Ishikawa (cell line): Measurements from ENCODE around the gene ELAVL1.

Experiments used
- CEBPB ChIP-seq: IDR thresholded peaks from 2 replicates; pipeline ENCODE4 v1.6.1; 2012
- CREB1 ChIP-seq: IDR thresholded peaks from 2 replicates; pipeline ENCODE4 v1.6.1; 2012; ENCODE audit warnings: low read depth
- EGR1 ChIP-seq: IDR thresholded peaks from 2 replicates; pipeline ENCODE4 v1.6.1; 2012
- EP300 ChIP-seq: IDR thresholded peaks from 2 replicates; pipeline ENCODE4 v1.6.1; 2012; ENCODE audit warnings: borderline replicate concordance
- FOXM1 ChIP-seq: IDR thresholded peaks from 2 replicates; pipeline ENCODE4 v1.6.1; 2012; ENCODE audit warnings: low read depth, borderline replicate concordance
- MAX ChIP-seq: IDR thresholded peaks from 2 replicates; pipeline ENCODE4 v1.6.1; 2012
- NFIC ChIP-seq: IDR thresholded peaks from 2 replicates; pipeline ENCODE4 v1.6.1; 2012
- RAD21 ChIP-seq: IDR thresholded peaks from 2 replicates; pipeline ENCODE4 v1.6.1; 2012; ENCODE audit warnings: low read depth
- TAF1 ChIP-seq: IDR thresholded peaks from 2 replicates; pipeline ENCODE4 v1.6.1; 2012; ENCODE audit warnings: low read depth, mild to moderate bottlenecking
- TCF12 ChIP-seq: IDR thresholded peaks from 2 replicates; pipeline ENCODE4 v1.6.1; 2012; ENCODE audit warnings: low read depth
- TEAD4 ChIP-seq: IDR thresholded peaks from 2 replicates; pipeline ENCODE4 v1.6.1; 2012
- USF1 ChIP-seq: IDR thresholded peaks from 2 replicates; pipeline ENCODE4 v1.6.1; 2012
- YY1 ChIP-seq: IDR thresholded peaks from 2 replicates; pipeline ENCODE4 v1.6.1; 2012; ENCODE audit warnings: low read depth
- ZBTB7A ChIP-seq: IDR thresholded peaks from 2 replicates; pipeline ENCODE4 v1.6.1; 2012; ENCODE audit warnings: low read depth
- TF ChIP-seq, protein P1 (sequence below): IDR thresholded peaks from 2 replicates; pipeline ENCODE4 v1.6.1; 2012; ENCODE audit warnings: low read depth, mild to moderate bottlenecking

ELAVL1 gene

GRCh38 chr19:7969555-7969939 lies 35.9 kb downstream of the ELAVL1 start:
- TF ChIP-seq MAX: no peak
- no peak for TF ChIP-seq YY1
- TF ChIP-seq EGR1: no peak
- TF ChIP-seq TCF12: no peak

DNA sequence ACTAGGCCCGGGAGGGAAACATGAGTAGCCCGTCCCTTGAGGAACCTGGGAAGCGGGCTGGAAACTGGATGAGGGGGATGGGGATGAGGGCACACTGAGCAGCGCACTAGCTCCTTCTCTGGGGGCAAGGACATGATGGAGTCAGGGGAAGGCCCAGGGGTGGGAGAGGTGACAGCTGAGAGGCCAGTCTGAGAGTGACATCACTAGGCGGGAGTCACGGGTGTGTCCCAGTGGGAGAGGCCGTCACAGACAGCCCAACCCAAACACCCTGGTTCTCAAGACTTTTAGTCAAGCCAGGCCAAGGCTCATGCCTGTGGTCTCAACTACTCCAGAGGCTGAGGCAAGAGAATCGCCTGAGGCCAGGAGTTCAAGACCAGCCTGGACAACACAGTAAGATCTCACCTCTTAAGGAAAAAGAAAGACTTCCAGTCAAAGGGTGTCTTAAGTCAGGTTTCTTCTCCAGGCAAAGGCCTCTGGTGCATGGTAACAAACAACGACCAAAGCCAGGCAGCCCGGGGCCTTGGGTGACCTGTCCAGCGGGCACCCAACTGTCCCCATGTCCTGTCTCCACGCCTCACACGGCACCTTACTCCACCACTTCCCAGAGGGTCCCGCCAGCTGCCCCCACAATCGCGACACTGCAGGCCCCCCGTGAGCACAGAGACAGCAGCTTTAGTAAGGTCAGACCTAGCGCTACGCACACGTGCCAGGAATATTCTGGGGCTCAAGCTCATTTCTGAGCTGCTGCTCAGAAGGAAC lies 36.5 kb downstream of the ELAVL1 start:
- no peak for TF ChIP-seq CREB1
- no peak for TF ChIP-seq RAD21
- no peak for TF ChIP-seq MAX
- no peak for TF ChIP-seq CEBPB
- no peak for TF ChIP-seq YY1
- TF ChIP-seq, protein P1, sequence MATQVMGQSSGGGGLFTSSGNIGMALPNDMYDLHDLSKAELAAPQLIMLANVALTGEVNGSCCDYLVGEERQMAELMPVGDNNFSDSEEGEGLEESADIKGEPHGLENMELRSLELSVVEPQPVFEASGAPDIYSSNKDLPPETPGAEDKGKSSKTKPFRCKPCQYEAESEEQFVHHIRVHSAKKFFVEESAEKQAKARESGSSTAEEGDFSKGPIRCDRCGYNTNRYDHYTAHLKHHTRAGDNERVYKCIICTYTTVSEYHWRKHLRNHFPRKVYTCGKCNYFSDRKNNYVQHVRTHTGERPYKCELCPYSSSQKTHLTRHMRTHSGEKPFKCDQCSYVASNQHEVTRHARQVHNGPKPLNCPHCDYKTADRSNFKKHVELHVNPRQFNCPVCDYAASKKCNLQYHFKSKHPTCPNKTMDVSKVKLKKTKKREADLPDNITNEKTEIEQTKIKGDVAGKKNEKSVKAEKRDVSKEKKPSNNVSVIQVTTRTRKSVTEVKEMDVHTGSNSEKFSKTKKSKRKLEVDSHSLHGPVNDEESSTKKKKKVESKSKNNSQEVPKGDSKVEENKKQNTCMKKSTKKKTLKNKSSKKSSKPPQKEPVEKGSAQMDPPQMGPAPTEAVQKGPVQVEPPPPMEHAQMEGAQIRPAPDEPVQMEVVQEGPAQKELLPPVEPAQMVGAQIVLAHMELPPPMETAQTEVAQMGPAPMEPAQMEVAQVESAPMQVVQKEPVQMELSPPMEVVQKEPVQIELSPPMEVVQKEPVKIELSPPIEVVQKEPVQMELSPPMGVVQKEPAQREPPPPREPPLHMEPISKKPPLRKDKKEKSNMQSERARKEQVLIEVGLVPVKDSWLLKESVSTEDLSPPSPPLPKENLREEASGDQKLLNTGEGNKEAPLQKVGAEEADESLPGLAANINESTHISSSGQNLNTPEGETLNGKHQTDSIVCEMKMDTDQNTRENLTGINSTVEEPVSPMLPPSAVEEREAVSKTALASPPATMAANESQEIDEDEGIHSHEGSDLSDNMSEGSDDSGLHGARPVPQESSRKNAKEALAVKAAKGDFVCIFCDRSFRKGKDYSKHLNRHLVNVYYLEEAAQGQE: no peak
- TF ChIP-seq TAF1: no peak
- TF ChIP-seq ZBTB7A: no peak
- TF ChIP-seq FOXM1: no peak
- TF ChIP-seq NFIC: no peak
- no peak for TF ChIP-seq USF1
- TF ChIP-seq TEAD4: no peak
- TF ChIP-seq TCF12: no peak
- TF ChIP-seq EP300: no peak
- TF ChIP-seq EGR1: no peak

DNA sequence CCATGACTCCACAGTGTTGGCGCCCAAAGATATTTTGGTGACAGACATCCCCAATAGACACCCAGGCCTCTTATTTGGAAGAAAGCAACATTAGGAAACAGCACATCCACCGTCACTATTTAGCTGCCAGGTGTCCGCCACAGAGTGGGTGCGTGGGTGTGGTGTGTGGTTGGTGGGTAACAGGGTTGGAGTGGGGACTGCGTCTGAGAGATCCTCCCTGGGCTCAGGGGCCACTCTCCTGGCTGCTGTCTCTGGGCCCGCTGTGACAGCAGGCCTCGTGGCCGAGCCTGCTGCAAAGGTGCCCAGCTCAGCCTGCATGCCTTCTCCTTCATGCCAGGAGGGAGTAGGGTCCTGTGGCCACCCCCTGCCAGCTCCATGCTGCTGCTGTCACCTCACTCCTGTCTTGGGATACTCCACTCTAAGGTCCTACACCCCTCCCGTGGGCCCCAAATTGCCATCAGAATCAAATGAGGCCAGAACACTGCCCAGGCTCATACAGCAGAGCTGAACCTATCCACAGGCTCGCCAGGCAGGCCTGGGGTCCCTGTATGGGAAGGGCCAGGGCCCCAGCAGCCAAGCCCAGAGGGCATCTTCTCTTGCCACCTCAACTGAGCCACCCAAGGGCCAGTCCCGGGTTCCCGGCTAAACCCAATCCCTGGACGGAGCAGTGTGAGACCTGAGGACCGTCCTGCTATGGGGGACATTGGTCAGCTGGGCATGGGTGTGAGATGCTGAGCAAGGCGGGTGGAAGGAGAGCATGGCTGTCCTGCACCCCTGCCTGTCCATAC lies 37.2 kb downstream of the ELAVL1 start:
- TF ChIP-seq NFIC: no peak
- no peak for TF ChIP-seq EGR1
- no peak for TF ChIP-seq MAX
- TF ChIP-seq TCF12: no peak
- no peak for TF ChIP-seq CEBPB
- no peak for TF ChIP-seq USF1
- TF ChIP-seq FOXM1: no peak
- no peak for TF ChIP-seq EP300
- TF ChIP-seq TAF1: no peak
- no peak for TF ChIP-seq YY1
- TF ChIP-seq RAD21: no peak
- TF ChIP-seq CREB1: no peak

DNA sequence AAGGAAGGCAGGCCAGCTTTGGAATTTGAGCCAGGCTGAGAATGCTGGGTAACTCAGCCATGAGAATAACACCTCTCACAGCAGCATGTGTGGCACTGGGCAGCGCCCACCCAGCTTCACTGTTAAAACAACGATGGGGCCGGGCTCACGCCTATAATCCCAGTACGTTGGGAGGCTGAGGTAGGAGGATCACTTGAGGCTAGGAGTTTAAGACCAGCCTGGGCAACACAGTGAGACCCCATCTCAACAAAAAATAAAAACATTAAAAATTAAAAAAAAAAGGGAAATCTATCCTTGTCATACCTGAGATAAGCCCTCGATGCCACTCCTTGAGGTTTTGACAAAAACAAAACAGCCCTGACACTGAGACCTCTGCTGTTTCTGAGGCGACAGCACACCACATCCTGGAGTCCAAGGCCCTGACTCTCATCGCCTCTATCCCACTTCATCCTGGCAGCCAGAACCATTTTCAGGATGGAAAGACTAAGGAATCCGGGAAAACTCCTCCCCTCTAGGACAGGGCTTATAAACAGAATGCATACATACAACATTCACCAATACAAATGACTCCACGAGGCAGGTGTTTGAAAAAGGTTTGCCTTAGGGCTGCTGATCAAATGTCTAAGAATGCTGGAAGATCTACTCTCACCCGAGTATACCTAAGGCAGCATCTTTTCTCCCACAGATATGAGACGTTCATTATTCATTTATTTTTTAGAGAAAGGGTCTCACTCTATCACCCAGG lies 39.3 kb downstream of the ELAVL1 start:
- no peak for TF ChIP-seq EGR1
- TF ChIP-seq CREB1: no peak
- no peak for TF ChIP-seq USF1
- TF ChIP-seq CEBPB: no peak
- no peak for TF ChIP-seq TEAD4
- TF ChIP-seq MAX: no peak
- TF ChIP-seq TAF1: no peak
- TF ChIP-seq TCF12: no peak
- no peak for TF ChIP-seq ZBTB7A
- TF ChIP-seq, protein P1: no peak
- no peak for TF ChIP-seq FOXM1
- TF ChIP-seq YY1: no peak
- no peak for TF ChIP-seq RAD21
- no peak for TF ChIP-seq EP300
- no peak for TF ChIP-seq NFIC
